ENCODE results near the gene SLC34A3. TPM values are rescaled to one million over a fixed set of nuclear protein-coding genes. Genes with fewer than 3 reads are reported as not detected.

SLC34A3 gene
- polyA plus RNA-seq, 2 donors, result 1.3 to 1.6 TPM

GRCh38 chr9:137278721-137279711, 48.3 kb downstream of the SLC34A3 start:
- H3K27ac ChIP-seq (ENCODE audit: low read depth in 2 of 2, low read length in 1 of 2), result no peak overlapping the region
- peaks cover 0 to 11% of the 10 kb centered on the region in 2 donors for H3K27me3 ChIP-seq (ENCODE audit: control insufficient read depth in 1 of 2, insufficient read depth in 2 of 2, low read length in 2 of 2)
- peaks cover 0 to 3% of the 10 kb centered on the region in 2 donors for H3K9me3 ChIP-seq (ENCODE audit: control insufficient read depth in 2 of 2, insufficient read depth in 1 of 2, low read depth in 1 of 2, low read length in 1 of 2)
- H3K4me3 ChIP-seq (ENCODE audit: low read depth in 1 of 2, low read length in 2 of 2), result peak overlapping the region; percentile 46 to 53
- WGBS, 2 donors, result 73 to 80% methylated on average over 138 to 139 of the region's 139 CpGs
- peaks cover 0 to 6% of the 10 kb centered on the region in 2 donors for H3K36me3 ChIP-seq (ENCODE audit: control insufficient read depth in 2 of 2, insufficient read depth in 2 of 2, low read length in 1 of 2)
- peaks cover 0 to 21% of the 10 kb centered on the region in 2 donors for H3K4me1 ChIP-seq (ENCODE audit: control insufficient read depth in 2 of 2, insufficient read depth in 2 of 2, low read length in 1 of 2)

DNA sequence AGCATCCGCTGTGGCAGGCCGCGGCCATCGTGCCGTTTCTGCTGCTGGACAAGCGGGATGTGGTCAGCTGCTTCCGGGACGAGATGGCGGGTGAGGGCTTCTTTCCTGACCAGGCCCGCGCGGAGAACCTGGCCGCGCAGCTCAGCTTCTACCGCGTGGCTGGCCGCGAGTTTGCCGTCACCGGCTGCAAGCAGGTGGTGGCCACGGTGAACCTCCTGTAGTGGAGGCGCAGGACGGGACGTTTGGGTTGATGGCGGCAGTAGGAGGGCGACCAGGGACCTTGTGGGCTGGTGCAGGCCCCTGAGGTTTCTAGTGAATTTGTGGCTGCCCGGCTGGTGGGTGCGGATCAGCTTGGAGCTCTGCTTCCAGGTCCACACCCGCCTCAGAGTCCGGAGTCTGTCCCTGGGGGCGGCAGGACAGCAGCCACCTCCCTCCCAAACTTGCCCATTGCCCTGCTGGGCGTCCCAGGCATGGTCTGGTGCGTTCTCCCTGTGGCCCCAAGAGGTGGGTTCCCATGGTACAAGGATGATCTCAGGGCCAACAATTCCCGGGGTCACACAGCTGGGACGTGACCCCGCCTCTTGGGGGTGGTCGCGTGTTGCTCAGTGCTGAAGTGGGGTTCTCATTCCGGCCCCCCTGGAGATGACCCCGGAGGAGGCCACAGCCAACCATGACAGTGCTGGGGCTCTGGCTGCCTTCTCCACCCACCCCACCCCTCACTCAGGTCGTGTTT, 49.2 kb downstream of the SLC34A3 start:
- H3K9me3 ChIP-seq (ENCODE audit: control insufficient read depth in 2 of 2, insufficient read depth in 1 of 2, low read depth in 1 of 2, low read length in 1 of 2), result peaks cover 0 to 3% of the 10 kb centered on the region in 2 donors
- H3K27ac ChIP-seq (ENCODE audit: low read depth in 2 of 2, low read length in 1 of 2), result no peak overlapping the region
- no peak overlapping the region for H3K4me3 ChIP-seq (ENCODE audit: low read depth in 1 of 2, low read length in 2 of 2)
- peaks cover 0 to 11% of the 10 kb centered on the region in 2 donors for H3K27me3 ChIP-seq (ENCODE audit: control insufficient read depth in 1 of 2, insufficient read depth in 2 of 2, low read length in 2 of 2)
- WGBS, 2 donors, result 81 to 90% methylated on average over 41 of the region's 41 CpGs
- H3K4me1 ChIP-seq (ENCODE audit: control insufficient read depth in 2 of 2, insufficient read depth in 2 of 2, low read length in 1 of 2), result peaks cover 0 to 17% of the 10 kb centered on the region in 2 donors
- H3K36me3 ChIP-seq (ENCODE audit: control insufficient read depth in 2 of 2, insufficient read depth in 2 of 2, low read length in 1 of 2), result peaks cover 0 to 6% of the 10 kb centered on the region in 2 donors

GRCh38 chr9:137280474-137281344, 50.0 kb downstream of the SLC34A3 start:
- no peak overlapping the region for H3K27ac ChIP-seq (ENCODE audit: low read depth in 2 of 2, low read length in 1 of 2)
- peaks cover 0 to 6% of the 10 kb centered on the region in 2 donors for H3K36me3 ChIP-seq (ENCODE audit: control insufficient read depth in 2 of 2, insufficient read depth in 2 of 2, low read length in 1 of 2)
- peak overlapping the region in 1 of 2 donors; percentile 13 for H3K4me3 ChIP-seq (ENCODE audit: low read depth in 1 of 2, low read length in 2 of 2)
- peaks cover 0 to 11% of the 10 kb centered on the region in 2 donors for H3K27me3 ChIP-seq (ENCODE audit: control insufficient read depth in 1 of 2, insufficient read depth in 2 of 2, low read length in 2 of 2)
- 31 to 41% methylated on average over 73 to 85 of the region's 85 CpGs for WGBS, 2 donors
- H3K4me1 ChIP-seq (ENCODE audit: control insufficient read depth in 2 of 2, insufficient read depth in 2 of 2, low read length in 1 of 2), result peaks cover 0 to 17% of the 10 kb centered on the region in 2 donors
- H3K9me3 ChIP-seq (ENCODE audit: control insufficient read depth in 2 of 2, insufficient read depth in 1 of 2, low read depth in 1 of 2, low read length in 1 of 2), result peaks cover 0 to 3% of the 10 kb centered on the region in 2 donors

- H3K27ac ChIP-seq (ENCODE audit: low read depth in 2 of 2, low read length in 1 of 2), result no peak overlapping the region
- 49 to 72% methylated on average over 31 to 39 of the region's 39 CpGs for WGBS, 2 donors
- peaks cover 0 to 11% of the 10 kb centered on the region in 2 donors for H3K27me3 ChIP-seq (ENCODE audit: control insufficient read depth in 1 of 2, insufficient read depth in 2 of 2, low read length in 2 of 2)
- H3K9me3 ChIP-seq (ENCODE audit: control insufficient read depth in 2 of 2, insufficient read depth in 1 of 2, low read depth in 1 of 2, low read length in 1 of 2), result peaks cover 0 to 3% of the 10 kb centered on the region in 2 donors
- peaks cover 0 to 6% of the 10 kb centered on the region in 2 donors for H3K36me3 ChIP-seq (ENCODE audit: control insufficient read depth in 2 of 2, insufficient read depth in 2 of 2, low read length in 1 of 2)
- H3K4me1 ChIP-seq (ENCODE audit: control insufficient read depth in 2 of 2, insufficient read depth in 2 of 2, low read length in 1 of 2), result peaks cover 0 to 17% of the 10 kb centered on the region in 2 donors
- H3K4me3 ChIP-seq (ENCODE audit: low read depth in 1 of 2, low read length in 2 of 2), result no peak overlapping the region
Measured at GRCh38 chr9:137281345-137282116, 50.8 kb downstream of the SLC34A3 start.

Other genes with a start within 250 kb of the SLC34A3 start
- under 1 TPM; 0.20 to 0.55 TPM for gene LCNL1, start 247.9 kb upstream of the SLC34A3 start, polyA plus RNA-seq
- gene PAXX, start 238.5 kb upstream of the SLC34A3 start, polyA plus RNA-seq, result 100 to 1,000 TPM in 1 of 2 donors, 10 to 100 TPM in 1; 49.7 to 119 TPM
- gene CLIC3, start 234.3 kb upstream of the SLC34A3 start, polyA plus RNA-seq, result 100 to 1,000 TPM; 351 to 474 TPM
- gene ABCA2, start 202.7 kb upstream of the SLC34A3 start, polyA plus RNA-seq, result 10 to 100 TPM in 1 of 2 donors, 1 to 10 TPM in 1; 7.7 to 14.7 TPM
- under 1 TPM; 0.08 to 0.39 TPM for gene FUT7, start 198.8 kb upstream of the SLC34A3 start, polyA plus RNA-seq
- gene NPDC1, start 184.7 kb upstream of the SLC34A3 start, polyA plus RNA-seq, result 10 to 100 TPM; 33.1 to 44.3 TPM
- gene ENTPD2, start 176.8 kb upstream of the SLC34A3 start, polyA plus RNA-seq, result 1 to 10 TPM; 1.5 to 1.6 TPM
- 1 to 10 TPM; 7.5 to 9.0 TPM for gene SAPCD2, start 160.3 kb upstream of the SLC34A3 start, polyA plus RNA-seq
- gene UAP1L1, start 153.4 kb upstream of the SLC34A3 start, polyA plus RNA-seq, result 1 to 10 TPM; 2.9 to 3.8 TPM
- gene MAN1B1, start 143.9 kb upstream of the SLC34A3 start, polyA plus RNA-seq, result 10 to 100 TPM; 28.5 to 42.3 TPM
- 100 to 1,000 TPM in 1 of 2 donors, 10 to 100 TPM in 1; 90.4 to 129 TPM for gene DPP7, start 116.2 kb upstream of the SLC34A3 start, polyA plus RNA-seq
- gene GRIN1, start 91.7 kb upstream of the SLC34A3 start, polyA plus RNA-seq, result under 1 TPM; 0.06 to 0.14 TPM
- gene LRRC26, start 60.9 kb upstream of the SLC34A3 start, polyA plus RNA-seq, result under 1 TPM; 0.24 to 0.81 TPM
- gene TMEM210, start 58.8 kb upstream of the SLC34A3 start, polyA plus RNA-seq, result not detected
- gene ANAPC2, start 42.3 kb upstream of the SLC34A3 start, polyA plus RNA-seq, result 10 to 100 TPM; 27.7 to 47.3 TPM
- gene SSNA1, start 42.2 kb upstream of the SLC34A3 start, polyA plus RNA-seq, result 100 to 1,000 TPM; 104 TPM
- gene TPRN, start 30.2 kb upstream of the SLC34A3 start, polyA plus RNA-seq, result 10 to 100 TPM; 12.8 to 19.9 TPM
- 10 to 100 TPM; 21.6 to 27.5 TPM for gene TMEM203, start 25.3 kb upstream of the SLC34A3 start, polyA plus RNA-seq
- gene NDOR1, start 25.2 kb upstream of the SLC34A3 start, polyA plus RNA-seq, result 10 to 100 TPM in 1 of 2 donors, 1 to 10 TPM in 1; 5.7 to 12.2 TPM
- gene RNF208, start 8.7 kb upstream of the SLC34A3 start, polyA plus RNA-seq, result 10 to 100 TPM; 13.3 to 28.5 TPM
- gene CYSRT1, start 5.7 kb upstream of the SLC34A3 start, polyA plus RNA-seq, result 100 to 1,000 TPM; 334 to 342 TPM
- gene RNF224, start 3.4 kb upstream of the SLC34A3 start, polyA plus RNA-seq, result 1 to 10 TPM; 3.7 to 5.5 TPM
- 100 to 1,000 TPM; 415 to 578 TPM for gene TUBB4B, start 10.4 kb downstream of the SLC34A3 start, polyA plus RNA-seq
- gene STPG3, start 20.4 kb downstream of the SLC34A3 start, polyA plus RNA-seq, result not detected
- gene NELFB, start 24.4 kb downstream of the SLC34A3 start, polyA plus RNA-seq, result 10 to 100 TPM; 31.7 to 34.7 TPM
- 1 to 10 TPM; 1.5 to 4.3 TPM for gene TOR4A, start 46.8 kb downstream of the SLC34A3 start, polyA plus RNA-seq
- gene NRARP, start 71.4 kb downstream of the SLC34A3 start, polyA plus RNA-seq, result 1 to 10 TPM; 1.6 to 7.8 TPM
- 10 to 100 TPM in 1 of 2 donors, 1 to 10 TPM in 1; 9.7 to 20.8 TPM for gene EXD3, start 192.3 kb downstream of the SLC34A3 start, polyA plus RNA-seq
- gene NOXA1, start 192.5 kb downstream of the SLC34A3 start, polyA plus RNA-seq, result 10 to 100 TPM in 1 of 2 donors, 1 to 10 TPM in 1; 6.5 to 14.3 TPM
- under 1 TPM; 0.04 to 0.05 TPM for gene ENTPD8, start 210.5 kb downstream of the SLC34A3 start, polyA plus RNA-seq
- 10 to 100 TPM; 20.7 to 26.1 TPM for gene NSMF, start 228.4 kb downstream of the SLC34A3 start, polyA plus RNA-seq